ENCODE measurements around the gene ZRANB3.

The ZRANB3 gene

DNA sequence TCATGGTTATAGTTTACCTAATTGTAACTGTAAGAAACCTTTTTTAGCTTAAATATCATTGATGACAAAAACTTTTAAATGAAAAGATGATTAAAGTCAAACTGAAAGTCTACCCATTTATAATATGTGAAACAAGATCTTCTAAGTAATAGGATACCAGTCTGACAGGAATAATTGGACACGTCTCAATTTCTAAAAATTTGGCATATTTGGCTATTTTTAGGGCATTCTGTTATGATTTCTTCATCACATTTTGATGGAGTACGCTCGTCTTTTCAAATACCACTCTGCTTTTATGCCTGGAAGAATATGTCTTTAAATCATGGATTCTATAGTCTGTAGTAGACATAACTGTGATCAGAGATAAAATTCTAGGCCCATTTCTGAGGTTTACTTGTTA is 1.6 kb upstream of the ZRANB3 start:
- no peak for DNase-seq (ENCODE audit: extremely low read depth, insufficient read length)
- Histone ChIP-seq H3K27me3 (replicated peaks; ENCODE audit: control insufficient read depth, insufficient read depth, low read length) (no peaks in the 10 kb centered on the region), H3K36me3 (ENCODE audit: control insufficient read depth, insufficient read depth, low read length) (no peaks in the 10 kb centered on the region; the same call in 1 of the 2 replicates), H3K4me3 (replicated peaks; ENCODE audit: low read depth, low read length) (peak overlapping the region; percentile 92)
- TF ChIP-seq CTCF (IDR thresholded peaks at IDR 0.05; ENCODE audit: insufficient read depth, low read length, poor library complexity, severe bottlenecking) = no peak

GRCh38 chr2:135531231-135532197 is 496 bp upstream of the ZRANB3 start, which contains the start of gene R3HDM1:
TSS of gene R3HDM1 (plus strand) at chr2:135531484. CDS start at chr2:135604846, 73,362 bp downstream.
- peak; percentile 93 for DNase-seq (ENCODE audit: extremely low read depth, insufficient read length)
- Histone ChIP-seq H3K4me3 (replicated peaks; ENCODE audit: low read depth, low read length) (peak within 1 kb of the TSS; percentile 92), H3K36me3 (ENCODE audit: control insufficient read depth, insufficient read depth, low read length) (no peaks in the 10 kb centered on the region), H3K27me3 (replicated peaks; ENCODE audit: control insufficient read depth, insufficient read depth, low read length) (no peaks in the 10 kb centered on the region)
- TF ChIP-seq CTCF (IDR thresholded peaks at IDR 0.05; ENCODE audit: insufficient read depth, low read length, poor library complexity, severe bottlenecking) = peak; percentile 28

DNA sequence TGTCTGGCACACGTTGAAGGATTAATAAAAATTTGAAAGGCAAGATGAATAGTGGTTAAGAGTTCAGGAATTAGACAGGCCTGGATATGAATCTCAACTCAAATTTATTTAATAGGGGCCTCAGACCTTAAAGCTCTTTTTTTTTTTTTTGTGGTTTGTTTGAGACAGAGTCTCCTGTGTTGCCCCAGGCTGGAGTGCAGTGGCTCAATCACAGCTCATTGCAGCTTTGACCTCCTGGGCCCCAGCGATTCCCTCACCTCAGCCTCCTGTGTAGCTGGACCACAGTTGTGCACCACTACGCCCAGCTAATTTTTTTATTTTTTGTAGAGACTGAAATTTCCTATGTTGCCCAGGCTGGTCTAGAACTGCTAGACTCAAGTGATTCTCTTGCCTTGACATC is 3.0 kb downstream of the ZRANB3 start:
- no peak overlapping the region for H3K4me3 ChIP-seq (replicated peaks; ENCODE audit: low read depth, low read length)
- TF ChIP-seq CTCF (IDR thresholded peaks at IDR 0.05; ENCODE audit: insufficient read depth, low read length, poor library complexity, severe bottlenecking) = no peak
- no peak for DNase-seq (ENCODE audit: extremely low read depth, insufficient read length)
- no peaks in the 10 kb centered on the region for H3K36me3 ChIP-seq (ENCODE audit: control insufficient read depth, insufficient read depth, low read length)
- H3K27me3 ChIP-seq (replicated peaks; ENCODE audit: control insufficient read depth, insufficient read depth, low read length) = no peaks in the 10 kb centered on the region

DNA sequence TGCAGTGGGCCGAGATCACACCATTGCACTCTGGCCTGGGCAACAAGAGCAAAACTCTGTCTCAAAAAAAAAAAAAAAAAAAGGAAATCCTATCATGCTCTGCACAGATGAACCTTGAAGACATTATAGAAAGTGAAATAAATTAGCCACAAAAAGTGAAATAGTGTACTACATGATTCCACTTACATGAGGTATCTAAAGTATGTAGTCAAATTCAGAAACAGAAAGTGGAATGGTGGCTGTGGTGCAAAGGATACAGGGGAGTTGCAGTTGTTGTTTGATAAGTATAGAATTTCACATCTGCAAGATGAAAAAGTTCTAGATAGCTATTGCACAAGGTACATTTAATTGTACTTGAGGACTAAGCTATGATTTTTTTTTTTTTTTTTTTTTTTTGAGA is 5.2 kb downstream of the ZRANB3 start:
- H3K36me3 ChIP-seq (ENCODE audit: control insufficient read depth, insufficient read depth, low read length) = no peaks in the 10 kb centered on the region
- no peak overlapping the region for H3K4me3 ChIP-seq (replicated peaks; ENCODE audit: low read depth, low read length)
- DNase-seq (ENCODE audit: extremely low read depth, insufficient read length) = peak; percentile 15
- no peaks in the 10 kb centered on the region for H3K27me3 ChIP-seq (replicated peaks; ENCODE audit: control insufficient read depth, insufficient read depth, low read length)
- no peak for TF ChIP-seq CTCF (IDR thresholded peaks at IDR 0.05; ENCODE audit: insufficient read depth, low read length, poor library complexity, severe bottlenecking)

- no peak overlapping the region for H3K4me3 ChIP-seq (replicated peaks; ENCODE audit: low read depth, low read length)
- no peaks in the 10 kb centered on the region for H3K27me3 ChIP-seq (replicated peaks; ENCODE audit: control insufficient read depth, insufficient read depth, low read length)
- no peaks in the 10 kb centered on the region for H3K36me3 ChIP-seq (ENCODE audit: control insufficient read depth, insufficient read depth, low read length)
- no peak for DNase-seq (ENCODE audit: extremely low read depth, insufficient read length)
- no peak for TF ChIP-seq CTCF (IDR thresholded peaks at IDR 0.05; ENCODE audit: insufficient read depth, low read length, poor library complexity, severe bottlenecking)
Measured at GRCh38 chr2:135512099-135512498, 18.9 kb downstream of the ZRANB3 start.

Measured in GM06990 (cell line).